ENCODE results near the gene EREG. TPM values are rescaled to one million over a fixed set of nuclear protein-coding genes. Genes with fewer than 3 reads are reported as not detected.

Gene EREG
- total and polyA plus RNA-seq, 2 donors (not counting 1 experiment from before 2014, with no cell fraction given) = 0.33 TPM; not detected in 1

DNA sequence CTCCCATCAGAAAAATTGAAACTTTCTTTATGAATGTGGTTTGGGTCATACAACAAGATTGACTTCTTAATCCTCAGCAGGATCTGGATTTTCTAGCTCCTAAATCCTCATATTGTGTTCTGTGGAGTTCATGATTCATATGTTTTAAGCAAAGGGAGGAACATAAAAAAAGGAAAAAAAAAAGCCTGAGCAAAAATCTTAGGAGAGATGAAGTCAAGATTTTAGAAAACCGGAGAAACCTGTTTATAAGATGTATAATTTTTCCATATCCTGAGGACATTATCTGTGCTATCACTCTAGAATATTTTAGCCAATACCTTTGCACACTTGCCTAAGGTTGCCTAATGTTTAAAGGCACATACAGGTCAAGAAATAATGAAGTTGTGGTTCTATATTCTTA lies 7.0 kb upstream of the EREG start:
- H3K4me3 Mint-ChIP-seq = no peak overlapping the region
- Histone ChIP-seq H4K20me1 (ENCODE audit: control insufficient read depth, insufficient read depth, low read length, poor library complexity, severe bottlenecking) (no peaks in the 10 kb centered on the region), H3K4me2 (replicated peaks; ENCODE audit: low read depth, low read length, poor library complexity, severe bottlenecking) (no peak overlapping the region), H2AFZ (ENCODE audit: insufficient read depth, low read depth, low read length, poor library complexity, severe bottlenecking) (no peak overlapping the region), H3K4me1 (ENCODE audit: control insufficient read depth in 2 of 2, insufficient read depth in 2 of 2, low read length in 2 of 2) (no peaks in the 10 kb centered on the region), H3K4me3 (ENCODE audit: control extremely low read depth in 1 of 5, extremely low read depth in 1 of 5, insufficient read depth in 1 of 5, low read depth in 2 of 5, low read length in 4 of 5) (no peak overlapping the region), H3K36me3 (replicated peaks in 1 of 2; ENCODE audit: control extremely low read depth in 1 of 2, control insufficient read depth in 1 of 2, extremely low read depth in 1 of 2, insufficient read depth in 2 of 2, low read length in 1 of 2) (no peaks in the 10 kb centered on the region), H3K79me2 (ENCODE audit: control insufficient read depth, insufficient read depth, low read length) (no peaks in the 10 kb centered on the region), H3K27ac (ENCODE audit: low read length in 2 of 2) (no peak overlapping the region), H3K9me3 (ENCODE audit: control extremely low read depth in 1 of 3, control insufficient read depth in 2 of 3, insufficient read depth in 1 of 3, low read length in 2 of 3) (no peaks in the 10 kb centered on the region), H3K9ac (ENCODE audit: low read length) (no peak overlapping the region), H3K27me3 (replicated peaks in 1 of 4; ENCODE audit: control extremely low read depth in 1 of 4, control insufficient read depth in 3 of 4, insufficient read depth in 4 of 4, low read length in 3 of 4) (peaks cover 0 to 5% (median 0%) of the 10 kb centered on the region in 4 experiments)
- no CpG with 5 or more reads among the region's 1 CpG for WGBS (ENCODE audit: insufficient coverage)
- TF ChIP-seq EZH2 (IDR thresholded peaks at IDR 0.05; ENCODE audit: borderline replicate concordance, insufficient read depth, low read depth, low read length, poor library complexity, severe bottlenecking) (no peak), CTCF (IDR thresholded peaks at IDR 0.05) (no peak)
- H3K9me3 Mint-ChIP-seq (ENCODE audit: insufficient read depth) = no peaks in the 10 kb centered on the region
- no peak for ATAC-seq (ENCODE audit: low read depth)
- no peaks in the 10 kb centered on the region for H3K4me1 Mint-ChIP-seq
- intact Hi-C loops (cut with micrococcal nuclease) = no loop called here
- H3K27me3 Mint-ChIP-seq = peaks cover 24% of the 10 kb centered on the region
- no peak overlapping the region for H3K27ac Mint-ChIP-seq
- no peak for DNase-seq
- CTCF ChIA-PET = interaction anchor here (0.7 kb wide), 1 partner anchor 16 kb away, joined by 3 read pairs; no protein-coding TSS in a partner anchor
- POLR2A ChIA-PET = no interaction called here

GRCh38 chr4:74361671-74362070 lies 3.3 kb upstream of the EREG start:
- Histone ChIP-seq H3K79me2 (ENCODE audit: control insufficient read depth, insufficient read depth, low read length) (no peaks in the 10 kb centered on the region), H3K4me3 (ENCODE audit: control extremely low read depth in 1 of 5, extremely low read depth in 1 of 5, insufficient read depth in 1 of 5, low read depth in 2 of 5, low read length in 4 of 5) (no peak overlapping the region), H2AFZ (ENCODE audit: insufficient read depth, low read depth, low read length, poor library complexity, severe bottlenecking) (no peak overlapping the region), H4K20me1 (ENCODE audit: control insufficient read depth, insufficient read depth, low read length, poor library complexity, severe bottlenecking) (no peaks in the 10 kb centered on the region), H3K27ac (ENCODE audit: low read length in 2 of 2) (no peak overlapping the region), H3K27me3 (replicated peaks in 1 of 4; ENCODE audit: control extremely low read depth in 1 of 4, control insufficient read depth in 3 of 4, insufficient read depth in 4 of 4, low read length in 3 of 4) (peaks cover 0 to 21% (median 16%) of the 10 kb centered on the region in 4 experiments), H3K9ac (ENCODE audit: low read length) (no peak overlapping the region), H3K4me2 (replicated peaks; ENCODE audit: low read depth, low read length, poor library complexity, severe bottlenecking) (no peak overlapping the region), H3K36me3 (replicated peaks in 1 of 2; ENCODE audit: control extremely low read depth in 1 of 2, control insufficient read depth in 1 of 2, extremely low read depth in 1 of 2, insufficient read depth in 2 of 2, low read length in 1 of 2) (no peaks in the 10 kb centered on the region), H3K9me3 (ENCODE audit: control extremely low read depth in 1 of 3, control insufficient read depth in 2 of 3, insufficient read depth in 1 of 3, low read length in 2 of 3) (no peaks in the 10 kb centered on the region), H3K4me1 (ENCODE audit: control insufficient read depth in 2 of 2, insufficient read depth in 2 of 2, low read length in 2 of 2) (peaks cover 11 to 17% of the 10 kb centered on the region in 2 donors)
- Mint-ChIP-seq H3K4me1 (peaks cover 16% of the 10 kb centered on the region), H3K27ac (no peak overlapping the region), H3K9me3 (ENCODE audit: insufficient read depth) (no peaks in the 10 kb centered on the region), H3K27me3 (peaks cover 34% of the 10 kb centered on the region), H3K4me3 (no peak overlapping the region)
- ChIA-PET POLR2A (no interaction called here), CTCF (no interaction called here)
- WGBS (ENCODE audit: insufficient coverage) = no CpG with 5 or more reads among the region's 4 CpGs
- TF ChIP-seq EZH2 (IDR thresholded peaks at IDR 0.05; ENCODE audit: borderline replicate concordance, insufficient read depth, low read depth, low read length, poor library complexity, severe bottlenecking) (no peak), CTCF (IDR thresholded peaks at IDR 0.05) (no peak)
- intact Hi-C loops (cut with micrococcal nuclease) = no loop called here
- ATAC-seq (ENCODE audit: low read depth) (no peak), DNase-seq (no peak)
